ENCODE results near the gene GATAD1. TPM values are rescaled to one million over a fixed set of nuclear protein-coding genes. Genes with fewer than 3 reads are reported as not detected.

The GATAD1 gene
- total RNA-seq, 1 experiment from 2014 or later, result 38.2 TPM

GRCh38 chr7:92485267-92485892 lies 38.1 kb downstream of the GATAD1 start:
- ChIA-PET POLR2A (no interaction called here), CTCF (no interaction called here)

GRCh38 chr7:92485974-92486373 lies 38.7 kb downstream of the GATAD1 start:
- Histone ChIP-seq H3K4me1 (no peaks in the 10 kb centered on the region), H3K36me3 (ENCODE audit: control insufficient read depth, insufficient read depth, low read length) (no peaks in the 10 kb centered on the region), H3K27me3 (replicated peaks; ENCODE audit: control insufficient read depth, insufficient read depth, low read length) (no peaks in the 10 kb centered on the region), H3K4me3 (ENCODE audit: low read depth, low read length) (no peak overlapping the region), H3K9me3 (no peaks in the 10 kb centered on the region)
- POLR2A ChIA-PET, result no interaction called here
- H3K27me3 Mint-ChIP-seq (ENCODE audit: insufficient read depth, unreplicated experiment), result no peaks in the 10 kb centered on the region
- no TSS peak for BruUV-seq (replicated peaks)
- H3K4me3 Mint-ChIP-seq (ENCODE audit: unreplicated experiment), result no peak overlapping the region
- intact Hi-C loops (cut with micrococcal nuclease; ENCODE audit: unreplicated experiment), result no loop called here
- no peaks in the 10 kb centered on the region for H3K9me3 Mint-ChIP-seq (ENCODE audit: unreplicated experiment)
- DNase-seq, result no peak
- TF ChIP-seq, protein P1, sequence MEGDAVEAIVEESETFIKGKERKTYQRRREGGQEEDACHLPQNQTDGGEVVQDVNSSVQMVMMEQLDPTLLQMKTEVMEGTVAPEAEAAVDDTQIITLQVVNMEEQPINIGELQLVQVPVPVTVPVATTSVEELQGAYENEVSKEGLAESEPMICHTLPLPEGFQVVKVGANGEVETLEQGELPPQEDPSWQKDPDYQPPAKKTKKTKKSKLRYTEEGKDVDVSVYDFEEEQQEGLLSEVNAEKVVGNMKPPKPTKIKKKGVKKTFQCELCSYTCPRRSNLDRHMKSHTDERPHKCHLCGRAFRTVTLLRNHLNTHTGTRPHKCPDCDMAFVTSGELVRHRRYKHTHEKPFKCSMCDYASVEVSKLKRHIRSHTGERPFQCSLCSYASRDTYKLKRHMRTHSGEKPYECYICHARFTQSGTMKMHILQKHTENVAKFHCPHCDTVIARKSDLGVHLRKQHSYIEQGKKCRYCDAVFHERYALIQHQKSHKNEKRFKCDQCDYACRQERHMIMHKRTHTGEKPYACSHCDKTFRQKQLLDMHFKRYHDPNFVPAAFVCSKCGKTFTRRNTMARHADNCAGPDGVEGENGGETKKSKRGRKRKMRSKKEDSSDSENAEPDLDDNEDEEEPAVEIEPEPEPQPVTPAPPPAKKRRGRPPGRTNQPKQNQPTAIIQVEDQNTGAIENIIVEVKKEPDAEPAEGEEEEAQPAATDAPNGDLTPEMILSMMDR (IDR thresholded peaks at IDR 0.05; ENCODE audit: insufficient read depth in 1 of 2, low read depth in 1 of 2, low read length in 1 of 2, severe bottlenecking in 1 of 2, unreplicated experiment in 1 of 2), result no peak
- CTCF ChIA-PET, result no interaction called here
- H3K4me1 Mint-ChIP-seq (ENCODE audit: low read depth, unreplicated experiment), result no peaks in the 10 kb centered on the region
- H3K36me3 Mint-ChIP-seq (ENCODE audit: insufficient read depth, unreplicated experiment), result peaks cover 12% of the 10 kb centered on the region
- no peak overlapping the region for H3K27ac Mint-ChIP-seq (ENCODE audit: unreplicated experiment)

More at GRCh38 chr7:92485267-92485892, 38.1 kb downstream of the GATAD1 start:
- no peaks in the 10 kb centered on the region for H3K4me1 ChIP-seq
- H3K27me3 Mint-ChIP-seq (ENCODE audit: insufficient read depth, unreplicated experiment), result no peaks in the 10 kb centered on the region
- H3K27ac Mint-ChIP-seq (ENCODE audit: unreplicated experiment), result no peak overlapping the region
- TF ChIP-seq, protein P1 (IDR thresholded peaks at IDR 0.05; ENCODE audit: insufficient read depth in 1 of 2, low read depth in 1 of 2, low read length in 1 of 2, severe bottlenecking in 1 of 2, unreplicated experiment in 1 of 2), result no peak
- H3K4me3 ChIP-seq (ENCODE audit: low read depth, low read length), result no peak overlapping the region
- intact Hi-C loops (cut with micrococcal nuclease; ENCODE audit: unreplicated experiment), result no loop called here
- no TSS peak for BruUV-seq (replicated peaks)
- H3K4me3 Mint-ChIP-seq (ENCODE audit: unreplicated experiment), result no peak overlapping the region
- H3K36me3 Mint-ChIP-seq (ENCODE audit: insufficient read depth, unreplicated experiment), result peaks cover 12% of the 10 kb centered on the region
- H3K27me3 ChIP-seq (replicated peaks; ENCODE audit: control insufficient read depth, insufficient read depth, low read length), result no peaks in the 10 kb centered on the region
- no peaks in the 10 kb centered on the region for H3K36me3 ChIP-seq (ENCODE audit: control insufficient read depth, insufficient read depth, low read length)
- H3K9me3 ChIP-seq, result no peaks in the 10 kb centered on the region
- H3K4me1 Mint-ChIP-seq (ENCODE audit: low read depth, unreplicated experiment), result no peaks in the 10 kb centered on the region
- DNase-seq, result no peak
- no peaks in the 10 kb centered on the region for H3K9me3 Mint-ChIP-seq (ENCODE audit: unreplicated experiment)

DNA sequence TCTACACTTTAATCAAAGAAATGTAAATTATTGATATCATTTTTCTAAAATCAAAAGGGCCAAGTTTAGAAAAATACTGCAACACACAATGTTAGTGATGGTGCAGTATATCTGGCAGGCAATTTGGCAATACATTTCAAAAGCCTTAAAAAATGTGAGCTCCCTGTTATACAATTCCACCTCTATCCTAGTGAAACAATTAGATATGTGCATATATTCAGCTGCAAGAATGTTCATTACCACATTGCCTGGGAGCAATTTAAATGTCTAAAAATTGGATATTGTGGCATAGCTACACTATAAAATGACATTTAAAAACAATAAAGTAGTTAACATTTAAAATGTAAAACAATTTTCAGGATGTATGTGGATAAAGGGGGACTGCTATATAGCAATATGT lies 40.5 kb downstream of the GATAD1 start:
- no peak for DNase-seq
- Mint-ChIP-seq H3K27ac (ENCODE audit: unreplicated experiment) (no peak overlapping the region), H3K27me3 (ENCODE audit: insufficient read depth, unreplicated experiment) (no peaks in the 10 kb centered on the region), H3K36me3 (ENCODE audit: insufficient read depth, unreplicated experiment) (peaks cover 12% of the 10 kb centered on the region), H3K9me3 (ENCODE audit: unreplicated experiment) (no peaks in the 10 kb centered on the region), H3K4me3 (ENCODE audit: unreplicated experiment) (no peak overlapping the region), H3K4me1 (ENCODE audit: low read depth, unreplicated experiment) (no peaks in the 10 kb centered on the region)
- CTCF ChIA-PET, result no interaction called here
- Histone ChIP-seq H3K9me3 (no peaks in the 10 kb centered on the region), H3K4me3 (ENCODE audit: low read depth, low read length) (no peak overlapping the region), H3K27me3 (replicated peaks; ENCODE audit: control insufficient read depth, insufficient read depth, low read length) (no peaks in the 10 kb centered on the region), H3K4me1 (no peaks in the 10 kb centered on the region), H3K36me3 (ENCODE audit: control insufficient read depth, insufficient read depth, low read length) (no peaks in the 10 kb centered on the region)
- no TSS peak for BruUV-seq (replicated peaks)
- POLR2A ChIA-PET, result no interaction called here
- TF ChIP-seq, protein P1 (IDR thresholded peaks at IDR 0.05; ENCODE audit: insufficient read depth in 1 of 2, low read depth in 1 of 2, low read length in 1 of 2, severe bottlenecking in 1 of 2, unreplicated experiment in 1 of 2), result no peak
- intact Hi-C loops (cut with micrococcal nuclease; ENCODE audit: unreplicated experiment), result no loop called here

All from Caco-2 (cell line).